Cardiac fibroblast (primary cell): ENCODE data around the gene TRAF7.
A peak's percentile ranks its signal among the peaks of the same experiment; 100 is the strongest.

Source experiments
- DNase-seq, 2 donors: peaks; one replicate each; pipeline versions ENCODE4 v3.0.0 to v3.0.0-alpha.2; 2010; ENCODE audit warnings: low read depth in 2 of 2
- H3K4me3 ChIP-seq, 2 donors: replicated peaks in 1 of 2; 1 replicate in 1 of 2; 2 replicates in 1 of 2; pipeline ENCODE4 v1.5.1; 2011; ENCODE audit warnings: low read depth in 2 of 2, low read length in 2 of 2, mild to moderate bottlenecking in 2 of 2, moderate library complexity in 1 of 2
- TF ChIP-seq, protein P1 (sequence below): IDR thresholded peaks from one replicate; pipeline ENCODE4 v1.5.1; 2011; ENCODE audit warnings: low read depth, mild to moderate bottlenecking, low read length, inconsistent platforms

The TRAF7 gene

DNA sequence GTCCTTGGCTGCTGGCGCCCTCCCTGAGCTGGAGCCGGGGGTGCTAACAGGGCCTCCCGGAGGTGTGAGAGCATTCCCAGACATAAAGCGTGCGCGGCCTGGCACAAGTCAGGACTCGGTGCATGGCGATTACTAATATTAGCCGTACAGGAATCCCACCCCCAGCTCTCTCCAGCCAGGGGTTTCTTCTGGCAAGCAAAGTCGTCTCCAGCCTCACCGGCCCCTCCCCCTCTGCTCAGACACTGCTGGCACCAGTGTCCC is 35.8 kb downstream of the TRAF7 start:
- no peak overlapping the region for H3K4me3 ChIP-seq
- TF ChIP-seq, protein P1, sequence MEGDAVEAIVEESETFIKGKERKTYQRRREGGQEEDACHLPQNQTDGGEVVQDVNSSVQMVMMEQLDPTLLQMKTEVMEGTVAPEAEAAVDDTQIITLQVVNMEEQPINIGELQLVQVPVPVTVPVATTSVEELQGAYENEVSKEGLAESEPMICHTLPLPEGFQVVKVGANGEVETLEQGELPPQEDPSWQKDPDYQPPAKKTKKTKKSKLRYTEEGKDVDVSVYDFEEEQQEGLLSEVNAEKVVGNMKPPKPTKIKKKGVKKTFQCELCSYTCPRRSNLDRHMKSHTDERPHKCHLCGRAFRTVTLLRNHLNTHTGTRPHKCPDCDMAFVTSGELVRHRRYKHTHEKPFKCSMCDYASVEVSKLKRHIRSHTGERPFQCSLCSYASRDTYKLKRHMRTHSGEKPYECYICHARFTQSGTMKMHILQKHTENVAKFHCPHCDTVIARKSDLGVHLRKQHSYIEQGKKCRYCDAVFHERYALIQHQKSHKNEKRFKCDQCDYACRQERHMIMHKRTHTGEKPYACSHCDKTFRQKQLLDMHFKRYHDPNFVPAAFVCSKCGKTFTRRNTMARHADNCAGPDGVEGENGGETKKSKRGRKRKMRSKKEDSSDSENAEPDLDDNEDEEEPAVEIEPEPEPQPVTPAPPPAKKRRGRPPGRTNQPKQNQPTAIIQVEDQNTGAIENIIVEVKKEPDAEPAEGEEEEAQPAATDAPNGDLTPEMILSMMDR: no peak
- no peak for DNase-seq

DNA sequence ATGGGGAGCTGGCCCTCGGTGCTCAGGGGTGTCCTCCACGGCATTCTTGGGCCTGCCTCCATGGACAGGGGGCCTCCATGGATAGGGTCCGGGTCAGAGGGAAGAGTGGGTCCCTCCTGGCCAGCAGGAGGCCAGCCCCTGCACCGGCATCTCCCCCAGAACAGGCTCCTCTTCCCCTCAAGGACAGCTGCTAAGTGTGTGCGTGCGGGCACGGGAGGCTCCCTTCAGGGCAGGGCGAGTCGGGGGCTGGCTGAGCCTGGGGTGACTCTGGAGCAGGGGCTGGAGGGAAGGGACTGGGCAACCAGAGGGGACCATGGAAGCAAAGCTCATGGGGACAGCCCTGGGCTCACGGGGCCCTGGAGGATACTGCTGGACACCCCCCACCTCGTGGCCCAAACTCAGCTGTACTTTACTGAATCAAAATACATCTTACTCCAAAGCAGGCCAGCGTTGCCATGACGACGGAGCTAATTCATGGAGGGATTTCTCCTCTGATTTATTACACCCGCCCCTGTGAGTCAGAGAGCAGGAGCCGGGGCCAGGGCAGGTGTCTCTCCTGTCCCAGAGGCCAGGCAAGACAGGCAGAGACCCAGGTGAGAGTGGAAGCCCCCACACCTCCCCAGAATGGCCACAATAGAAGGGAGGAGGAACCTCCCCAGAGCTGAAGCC is 38.7 kb downstream of the TRAF7 start:
- no peak overlapping the region for H3K4me3 ChIP-seq
- DNase-seq: peak in 1 of 2 donors; percentile 51
- TF ChIP-seq, protein P1: no peak

DNA sequence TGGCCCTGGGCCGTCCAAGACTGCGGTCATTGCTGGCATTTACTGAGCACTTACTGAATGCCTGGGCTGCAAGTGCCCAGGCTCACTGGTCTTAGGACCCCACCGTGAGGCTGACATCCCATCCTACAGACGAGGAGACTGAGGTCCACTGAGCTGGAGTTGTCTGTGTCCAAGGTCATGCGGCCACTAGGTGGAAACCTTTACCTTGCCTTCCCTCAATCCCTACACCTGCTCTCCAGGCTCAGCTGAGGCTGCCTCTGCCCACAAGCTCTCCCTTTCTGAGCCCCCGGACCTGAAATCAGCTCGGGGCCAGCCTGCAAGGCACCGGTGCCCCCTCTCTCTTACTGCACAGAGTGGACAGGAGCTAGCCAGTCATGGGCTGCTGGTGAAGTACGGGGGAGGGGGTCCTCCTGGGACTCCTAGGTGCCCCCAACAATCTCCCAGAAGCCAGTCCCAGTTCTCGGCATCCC is 39.3 kb downstream of the TRAF7 start:
- TF ChIP-seq, protein P1: peak; percentile 37
- H3K4me3 ChIP-seq: no peak overlapping the region
- peak; percentile 53 to 62 for DNase-seq

DNA sequence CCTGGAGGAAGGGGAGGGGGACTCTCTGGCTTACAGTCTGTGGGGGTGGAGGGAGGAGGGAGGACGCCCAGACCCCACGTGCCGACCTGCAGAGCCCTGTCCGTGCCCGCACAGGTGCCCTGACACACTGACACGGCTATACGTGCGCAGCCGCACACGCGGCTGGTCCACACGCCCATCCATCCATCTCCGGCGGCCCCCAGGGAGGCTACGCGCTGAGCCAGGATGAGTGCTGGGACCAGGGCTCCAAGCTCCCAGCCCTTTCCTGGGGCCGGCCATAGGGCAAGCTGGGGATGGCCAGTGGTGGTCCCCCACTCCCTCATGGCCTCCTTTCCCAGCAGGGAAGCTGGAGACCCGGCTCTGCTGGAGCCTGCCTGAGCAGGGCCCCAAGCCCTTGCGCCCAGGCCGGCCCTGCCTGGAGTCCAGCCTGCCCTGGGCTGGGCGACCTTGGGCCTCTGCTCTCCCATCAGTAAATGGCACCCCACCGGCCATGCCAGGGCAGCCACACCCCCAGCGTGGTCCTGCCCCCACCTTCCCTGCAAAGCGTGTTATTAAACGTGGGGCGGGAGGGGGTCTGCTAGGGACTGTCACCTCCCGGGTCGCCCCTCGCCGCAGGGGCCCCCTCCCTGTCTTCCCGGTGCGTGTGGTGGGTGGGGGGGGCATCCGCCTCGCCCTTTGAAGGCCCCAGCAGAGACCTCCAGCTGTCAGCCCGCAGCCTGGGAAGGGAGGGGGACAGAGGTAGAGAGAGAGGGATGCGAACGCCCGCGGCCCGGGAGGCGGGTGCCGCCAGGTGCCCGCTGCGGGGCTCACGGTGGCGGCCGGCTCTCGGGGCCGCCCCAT is 40.0 kb downstream of the TRAF7 start:
- TF ChIP-seq, protein P1: no peak
- no peak for DNase-seq
- H3K4me3 ChIP-seq: no peak overlapping the region

DNA sequence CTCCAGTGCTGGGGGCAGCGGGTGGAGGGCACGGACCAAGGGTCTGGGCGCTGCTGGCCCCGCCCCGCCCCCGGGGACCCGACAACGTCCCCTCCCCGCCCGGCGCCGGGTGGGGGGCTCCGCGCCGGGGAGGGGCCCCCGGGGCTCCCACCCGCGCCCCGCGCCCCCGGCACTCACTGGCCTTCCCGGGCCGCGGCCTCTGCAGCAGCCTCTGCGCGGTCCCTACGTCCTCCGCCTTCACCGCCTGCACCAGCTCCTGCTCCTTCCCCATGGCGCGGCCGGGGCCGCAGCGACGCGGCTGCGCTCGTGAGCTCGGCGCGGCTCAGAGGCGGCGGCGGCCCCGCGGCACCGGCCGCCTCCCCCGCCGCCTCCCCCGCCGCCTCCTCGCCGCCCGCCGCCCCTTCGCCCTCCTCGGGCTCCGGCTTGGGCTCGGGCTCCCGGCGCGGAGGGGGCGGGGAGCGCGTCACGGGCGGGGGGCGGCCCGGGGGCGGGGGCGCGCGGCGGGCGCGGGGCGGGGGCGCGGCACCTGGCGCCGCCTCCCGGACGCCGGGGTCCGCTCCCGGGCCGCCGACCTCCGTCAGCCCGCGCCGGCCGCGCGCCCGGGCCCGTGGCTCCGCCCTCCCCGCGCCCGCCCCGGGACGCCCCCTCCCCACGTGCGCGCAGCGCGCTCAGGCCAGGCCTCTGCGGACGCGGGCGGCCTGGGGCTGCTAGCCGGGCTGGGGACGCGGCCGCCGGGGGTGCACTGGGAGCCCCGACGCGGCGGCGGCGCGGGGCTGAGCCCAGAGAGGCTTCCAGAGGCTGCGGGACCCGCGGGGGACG is 40.8 kb downstream of the TRAF7 start, which contains the start of gene CASKIN1:
TSS of gene CASKIN1 (minus strand) at position 444 of the 819 bp plus-strand sequence. CDS start at position 271, 173 bp downstream.
- no peak for DNase-seq
- TF ChIP-seq, protein P1: no peak
- peak within 1 kb of the TSS in 1 of 2 donors; percentile 28 for H3K4me3 ChIP-seq

DNA sequence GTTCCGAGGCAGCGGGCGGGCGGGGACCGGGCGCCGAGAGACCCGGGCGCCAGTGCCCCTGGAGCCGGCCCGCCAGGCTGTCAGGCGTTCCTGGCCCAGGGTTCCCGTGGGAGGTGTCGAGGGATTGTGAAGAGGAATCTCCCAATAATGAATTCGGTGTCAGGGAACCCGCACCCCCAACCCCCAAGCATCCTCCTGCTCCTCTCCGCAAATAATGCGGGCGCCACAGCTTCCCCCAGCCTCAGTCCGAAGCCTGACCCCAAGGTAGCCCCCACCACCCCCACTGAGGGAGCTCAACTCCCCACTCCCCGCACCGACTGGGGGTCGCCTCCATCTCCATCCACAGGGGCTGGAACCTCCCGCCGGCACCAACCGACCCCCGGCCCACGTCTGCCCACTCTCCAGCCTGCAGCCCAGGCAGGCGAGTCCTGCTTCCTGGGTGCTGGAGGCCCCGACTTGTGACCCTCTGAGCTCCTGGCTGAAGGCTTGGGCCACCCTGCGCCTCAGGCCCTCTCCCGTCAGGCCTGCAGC is 41.5 kb downstream of the TRAF7 start:
- no peak overlapping the region for H3K4me3 ChIP-seq
- no peak for DNase-seq
- TF ChIP-seq, protein P1: no peak
